SK-N-SH (cell line): ENCODE measurements around the gene ARHGAP10.

Experiments
- EP300 ChIP-seq, 2 experiments: IDR thresholded peaks; 2 replicates each; pipeline versions ENCODE4 v1.4.0 to v1.6.1; 2012; ENCODE audit warnings: borderline replicate concordance in 1 of 2, low read depth in 1 of 2, low read length in 1 of 2
- FOSL2 ChIP-seq: IDR thresholded peaks from 2 replicates; pipeline ENCODE4 v1.4.0; 2012; ENCODE audit warnings: low read depth, mild to moderate bottlenecking, moderate library complexity, borderline replicate concordance
- POLR2AphosphoS5 ChIP-seq: IDR thresholded peaks from 2 replicates; pipeline ENCODE4 v1.6.1; 2012; ENCODE audit warnings: low read depth, low read length
- RAD21 ChIP-seq: IDR thresholded peaks from 2 replicates; pipeline ENCODE4 v1.6.1; 2012; ENCODE audit warnings: mild to moderate bottlenecking, low read length
- SIN3A ChIP-seq: IDR thresholded peaks from 2 replicates; pipeline ENCODE4 v1.6.1; 2012; ENCODE audit warnings: low read depth, mild to moderate bottlenecking, low read length, moderate library complexity, borderline replicate concordance
- TCF12 ChIP-seq: IDR thresholded peaks from 2 replicates; pipeline ENCODE4 v1.4.0; 2012
- TF ChIP-seq, protein P1 (sequence below): fragments of 200-600 bp; sonication (generic); IDR thresholded peaks from 2 replicates; pipeline ENCODE4 v1.6.1; 2017; ENCODE audit warnings: antibody characterized with exemption, mild to moderate bottlenecking, moderate library complexity
- TF ChIP-seq, protein P2 (sequence below): IDR thresholded peaks from 2 replicates; pipeline ENCODE4; 2012
- TF ChIP-seq, protein P3 (sequence below): IDR thresholded peaks from 2 replicates; pipeline ENCODE4 v1.4.0; 2012; ENCODE audit warnings: low read depth

DNA sequence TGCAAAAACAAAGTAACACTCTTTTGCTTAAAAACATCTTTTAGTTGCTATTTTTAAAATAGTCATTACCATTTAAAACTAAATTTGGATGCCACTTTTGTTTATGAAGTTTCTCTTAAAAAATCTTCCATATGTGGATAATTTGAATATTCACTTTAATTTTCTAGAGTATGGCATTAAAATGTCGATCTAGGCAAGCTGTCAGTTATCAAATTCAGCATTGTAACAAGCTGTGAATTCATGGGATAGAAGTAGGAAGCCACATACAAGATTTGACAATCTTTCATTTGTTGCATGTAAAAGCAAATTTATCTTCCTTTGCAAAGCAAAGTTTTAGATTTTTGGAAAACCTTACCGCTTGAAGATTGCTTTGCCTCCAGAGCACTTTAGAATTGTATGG, 191.5 kb downstream of the ARHGAP10 start:
- TF ChIP-seq POLR2AphosphoS5 (no peak), TCF12 (no peak), FOSL2 (no peak), RAD21 (no peak), EP300 (IDR thresholded peaks at IDR 0.05; ENCODE audit: borderline replicate concordance in 1 of 2, low read depth in 1 of 2, low read length in 1 of 2) (no peak), SIN3A (no peak)
- TF ChIP-seq, protein P1, sequence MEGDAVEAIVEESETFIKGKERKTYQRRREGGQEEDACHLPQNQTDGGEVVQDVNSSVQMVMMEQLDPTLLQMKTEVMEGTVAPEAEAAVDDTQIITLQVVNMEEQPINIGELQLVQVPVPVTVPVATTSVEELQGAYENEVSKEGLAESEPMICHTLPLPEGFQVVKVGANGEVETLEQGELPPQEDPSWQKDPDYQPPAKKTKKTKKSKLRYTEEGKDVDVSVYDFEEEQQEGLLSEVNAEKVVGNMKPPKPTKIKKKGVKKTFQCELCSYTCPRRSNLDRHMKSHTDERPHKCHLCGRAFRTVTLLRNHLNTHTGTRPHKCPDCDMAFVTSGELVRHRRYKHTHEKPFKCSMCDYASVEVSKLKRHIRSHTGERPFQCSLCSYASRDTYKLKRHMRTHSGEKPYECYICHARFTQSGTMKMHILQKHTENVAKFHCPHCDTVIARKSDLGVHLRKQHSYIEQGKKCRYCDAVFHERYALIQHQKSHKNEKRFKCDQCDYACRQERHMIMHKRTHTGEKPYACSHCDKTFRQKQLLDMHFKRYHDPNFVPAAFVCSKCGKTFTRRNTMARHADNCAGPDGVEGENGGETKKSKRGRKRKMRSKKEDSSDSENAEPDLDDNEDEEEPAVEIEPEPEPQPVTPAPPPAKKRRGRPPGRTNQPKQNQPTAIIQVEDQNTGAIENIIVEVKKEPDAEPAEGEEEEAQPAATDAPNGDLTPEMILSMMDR = no peak
- TF ChIP-seq, protein P2, sequence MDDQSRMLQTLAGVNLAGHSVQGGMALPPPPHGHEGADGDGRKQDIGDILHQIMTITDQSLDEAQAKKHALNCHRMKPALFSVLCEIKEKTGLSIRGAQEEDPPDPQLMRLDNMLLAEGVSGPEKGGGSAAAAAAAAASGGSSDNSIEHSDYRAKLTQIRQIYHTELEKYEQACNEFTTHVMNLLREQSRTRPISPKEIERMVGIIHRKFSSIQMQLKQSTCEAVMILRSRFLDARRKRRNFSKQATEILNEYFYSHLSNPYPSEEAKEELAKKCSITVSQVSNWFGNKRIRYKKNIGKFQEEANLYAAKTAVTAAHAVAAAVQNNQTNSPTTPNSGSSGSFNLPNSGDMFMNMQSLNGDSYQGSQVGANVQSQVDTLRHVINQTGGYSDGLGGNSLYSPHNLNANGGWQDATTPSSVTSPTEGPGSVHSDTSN = no peak
- TF ChIP-seq, protein P3, sequence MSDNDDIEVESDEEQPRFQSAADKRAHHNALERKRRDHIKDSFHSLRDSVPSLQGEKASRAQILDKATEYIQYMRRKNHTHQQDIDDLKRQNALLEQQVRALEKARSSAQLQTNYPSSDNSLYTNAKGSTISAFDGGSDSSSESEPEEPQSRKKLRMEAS = no peak
